AG09319 (cell line): ENCODE results near the gene RPS3.

Experiments used
- DNase-seq: peaks from one replicate; pipeline ENCODE4 v3.0.0-alpha.2; 2010; ENCODE audit warnings: low read depth; ENCODE audit errors: extremely low read depth
- TF ChIP-seq, protein P1 (sequence below): IDR thresholded peaks from 2 replicates; pipeline ENCODE4 v1.5.1; 2011; ENCODE audit warnings: low read depth, mild to moderate bottlenecking, inconsistent platforms, low read length, moderate library complexity

The RPS3 gene

DNA sequence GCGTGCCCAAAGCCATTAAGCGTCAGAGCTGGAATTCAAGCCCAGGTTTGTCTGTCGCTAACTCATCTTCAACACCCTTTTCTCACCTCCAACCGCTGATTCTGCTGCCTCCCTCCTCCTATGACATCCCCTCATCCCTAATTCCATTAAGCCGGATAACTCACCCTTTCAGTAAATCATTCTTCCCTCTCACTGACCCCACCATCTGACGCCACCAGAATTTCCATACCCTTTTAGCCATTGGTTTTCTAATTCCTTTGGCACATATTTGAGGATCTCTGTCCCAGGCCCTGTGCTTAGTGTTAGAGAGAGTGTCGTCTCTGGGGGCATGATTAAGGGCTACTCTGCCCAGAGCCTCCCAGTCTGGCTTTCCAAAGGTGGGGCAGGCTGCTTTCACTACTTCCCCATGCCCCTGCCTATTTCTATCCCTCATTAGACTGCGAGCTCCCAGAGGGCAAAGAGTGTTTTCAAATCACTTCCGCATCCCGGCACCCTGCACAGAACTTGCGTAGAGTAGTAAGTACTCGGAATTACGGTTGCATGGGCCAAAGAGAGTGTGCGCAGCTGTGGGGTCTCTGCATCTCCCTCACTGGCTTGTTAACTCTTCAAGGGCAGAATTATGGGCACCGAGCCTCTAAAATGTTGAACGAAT, 29.8 kb downstream of the RPS3 start:
- TF ChIP-seq, protein P1, sequence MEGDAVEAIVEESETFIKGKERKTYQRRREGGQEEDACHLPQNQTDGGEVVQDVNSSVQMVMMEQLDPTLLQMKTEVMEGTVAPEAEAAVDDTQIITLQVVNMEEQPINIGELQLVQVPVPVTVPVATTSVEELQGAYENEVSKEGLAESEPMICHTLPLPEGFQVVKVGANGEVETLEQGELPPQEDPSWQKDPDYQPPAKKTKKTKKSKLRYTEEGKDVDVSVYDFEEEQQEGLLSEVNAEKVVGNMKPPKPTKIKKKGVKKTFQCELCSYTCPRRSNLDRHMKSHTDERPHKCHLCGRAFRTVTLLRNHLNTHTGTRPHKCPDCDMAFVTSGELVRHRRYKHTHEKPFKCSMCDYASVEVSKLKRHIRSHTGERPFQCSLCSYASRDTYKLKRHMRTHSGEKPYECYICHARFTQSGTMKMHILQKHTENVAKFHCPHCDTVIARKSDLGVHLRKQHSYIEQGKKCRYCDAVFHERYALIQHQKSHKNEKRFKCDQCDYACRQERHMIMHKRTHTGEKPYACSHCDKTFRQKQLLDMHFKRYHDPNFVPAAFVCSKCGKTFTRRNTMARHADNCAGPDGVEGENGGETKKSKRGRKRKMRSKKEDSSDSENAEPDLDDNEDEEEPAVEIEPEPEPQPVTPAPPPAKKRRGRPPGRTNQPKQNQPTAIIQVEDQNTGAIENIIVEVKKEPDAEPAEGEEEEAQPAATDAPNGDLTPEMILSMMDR, result no peak
- no peak for DNase-seq

DNA sequence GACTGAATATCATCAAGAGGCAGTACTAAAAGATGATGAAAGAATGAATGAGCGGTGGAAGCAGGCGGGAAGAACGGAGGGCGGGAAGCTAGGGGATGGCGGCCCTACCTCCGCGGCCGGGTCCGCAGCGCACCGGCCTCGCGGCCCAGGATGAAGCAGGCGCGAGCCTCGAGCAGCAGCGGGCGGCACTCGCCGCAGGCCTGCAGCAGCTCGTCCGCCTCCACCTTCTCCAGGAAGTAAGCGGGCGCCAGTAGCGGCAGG, 30.3 kb downstream of the RPS3 start:
- DNase-seq, result no peak
- TF ChIP-seq, protein P1, result no peak

DNA sequence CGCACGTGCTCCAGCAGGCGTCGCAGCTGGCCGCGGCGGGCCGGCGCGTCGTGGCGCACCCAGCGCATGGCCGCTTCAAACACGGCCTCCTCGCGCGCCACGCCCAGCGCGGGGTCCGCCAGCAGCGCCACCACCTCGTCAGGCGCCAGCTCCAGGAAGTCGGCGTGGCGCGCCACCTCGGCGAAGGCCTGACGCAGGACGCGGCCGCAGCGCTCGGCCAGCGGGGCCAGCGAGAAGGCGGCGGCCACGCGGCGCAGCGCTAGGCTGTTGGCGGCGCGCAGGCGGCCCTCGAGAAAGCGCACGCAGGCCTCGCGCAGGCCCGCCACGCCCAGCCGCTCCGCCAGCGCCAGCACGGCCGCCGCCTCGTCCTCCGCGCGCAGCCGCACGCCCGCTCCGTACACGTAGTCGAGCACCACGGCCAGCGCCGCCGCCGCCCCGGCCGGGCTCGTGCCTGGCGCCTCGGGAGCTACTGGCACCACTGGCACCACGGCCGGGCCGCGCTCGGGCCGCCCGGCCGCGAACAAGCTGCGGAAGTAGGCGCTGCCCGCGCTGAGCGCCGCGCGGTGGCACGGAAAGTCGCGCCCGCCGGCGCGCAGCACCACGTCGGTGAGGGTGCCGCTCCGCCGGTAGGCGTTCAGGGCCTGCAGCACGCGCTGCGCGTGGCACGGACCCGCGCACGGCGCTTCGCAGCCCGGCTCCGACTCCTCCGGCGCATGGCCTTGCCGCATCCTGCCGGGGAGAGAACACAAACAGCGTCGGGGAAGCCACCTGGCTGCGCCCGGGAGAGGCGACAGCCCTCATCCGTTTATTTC, 30.8 kb downstream of the RPS3 start:
- DNase-seq, result no peak
- TF ChIP-seq, protein P1, result no peak; the same call in 1 of the 2 replicates

DNA sequence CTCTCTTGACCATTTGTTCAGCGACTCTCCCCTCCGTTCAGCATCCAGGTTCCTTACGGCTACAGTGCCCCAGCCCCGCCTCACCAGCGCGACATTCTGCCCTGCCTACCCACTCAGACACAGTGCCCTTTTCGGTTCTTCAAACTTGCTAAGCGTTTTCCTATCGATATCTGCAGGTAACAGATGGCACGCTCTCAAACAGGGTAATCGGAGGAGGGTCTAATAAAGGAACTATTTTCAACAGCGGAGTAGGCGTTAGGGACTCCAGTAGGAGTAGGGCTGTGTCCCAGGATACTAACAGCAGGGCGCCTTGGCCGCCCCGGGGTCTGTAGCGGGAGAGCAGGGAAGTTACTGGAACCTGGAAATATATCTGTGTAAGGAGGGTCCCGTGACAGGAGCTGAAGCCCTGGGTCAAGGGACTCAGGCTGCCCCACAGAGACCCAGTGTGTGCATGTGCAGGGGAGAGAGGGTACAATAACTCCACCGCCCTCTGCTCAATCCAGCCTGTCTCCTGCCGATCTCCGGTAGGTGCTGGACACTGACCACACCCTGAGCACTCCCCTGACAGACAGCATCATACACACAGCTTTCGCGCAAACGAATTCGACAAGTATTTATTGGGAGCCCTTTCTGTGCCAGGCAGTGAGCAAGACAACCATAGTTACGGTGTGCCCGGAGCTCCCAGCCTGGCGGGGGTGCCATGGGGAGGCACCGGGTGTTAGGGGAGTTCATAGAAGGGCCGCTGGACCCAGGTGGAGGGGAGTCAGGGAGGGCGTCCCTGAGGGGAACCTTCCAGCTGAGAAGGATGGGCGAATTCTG, 31.6 kb downstream of the RPS3 start:
- no peak for DNase-seq
- TF ChIP-seq, protein P1, result no peak

DNA sequence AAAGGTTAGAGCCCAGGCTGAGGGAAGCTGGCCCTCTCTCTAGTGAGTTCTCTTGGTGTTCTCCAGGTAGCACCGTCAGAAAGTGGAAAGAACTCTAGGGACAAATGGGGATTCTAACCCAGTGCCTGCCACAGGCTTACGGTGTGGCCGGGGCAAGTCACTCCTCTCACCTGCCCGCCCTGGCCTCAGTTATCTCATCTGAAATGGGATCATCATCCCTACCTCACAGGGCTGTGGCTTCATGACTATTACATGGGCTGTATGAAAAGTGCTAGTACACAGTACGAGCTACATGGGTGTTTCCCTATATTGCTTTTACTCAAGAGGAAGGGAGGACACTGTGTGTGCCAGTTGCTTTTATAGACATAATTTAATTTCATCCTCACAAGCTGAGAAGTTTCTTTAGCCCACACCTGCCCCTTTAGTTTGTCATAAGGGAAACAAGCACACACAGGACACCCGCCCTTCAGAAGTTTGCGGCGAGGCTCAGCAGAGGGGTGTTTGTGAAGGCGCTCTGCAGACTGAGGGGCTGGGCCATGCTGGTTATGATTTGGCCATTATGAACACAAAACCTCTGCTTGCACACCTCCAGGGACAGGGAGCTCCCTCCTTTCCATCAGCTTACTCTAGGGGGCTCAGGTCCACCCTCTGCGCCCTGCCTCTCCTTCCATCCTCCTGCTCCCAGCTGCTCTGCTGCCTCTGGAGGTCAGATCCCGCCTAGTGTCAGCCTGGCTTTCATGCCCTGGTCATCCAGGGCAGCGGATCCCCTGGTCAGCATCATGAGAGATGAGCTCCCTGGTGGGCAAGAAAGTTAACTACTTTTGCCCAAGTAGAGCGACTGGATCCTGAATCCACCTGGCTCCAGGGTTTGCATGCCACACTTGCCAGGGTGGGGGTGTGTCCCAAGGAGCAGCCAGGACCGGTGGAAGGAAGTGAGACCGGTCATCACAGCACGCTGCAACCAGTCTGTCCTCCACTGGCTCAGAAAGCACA, 32.5 kb downstream of the RPS3 start:
- no peak for DNase-seq
- TF ChIP-seq, protein P1, result no peak

DNA sequence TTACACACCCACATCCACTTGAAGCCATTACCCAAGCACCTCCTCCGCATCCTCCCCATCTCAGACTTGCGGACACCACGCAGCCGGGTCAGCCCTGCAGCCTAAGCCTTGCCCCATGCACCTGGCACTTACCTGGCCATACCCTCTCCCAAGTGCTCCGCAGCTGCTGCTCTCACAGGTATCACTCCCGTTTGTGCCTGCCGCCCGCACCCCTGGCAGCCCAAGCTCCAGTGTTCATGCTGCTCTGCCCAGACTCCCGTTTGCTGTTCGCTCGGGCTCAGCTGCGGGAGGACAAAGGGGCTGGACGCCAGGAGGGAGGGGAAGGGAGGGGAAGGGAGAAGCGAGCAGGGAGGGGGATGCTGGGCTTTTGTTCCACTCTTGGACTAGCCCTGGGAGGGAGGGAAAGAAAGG, 33.6 kb downstream of the RPS3 start, which contains the start of gene KLHL35:
Gene KLHL35, minus strand, starts transcription at position 293 of the 411 bp plus-strand sequence. CDS start 2,574 bp downstream, outside the sequence.
- DNase-seq, result no peak
- TF ChIP-seq, protein P1, result no peak
